CD4-positive, alpha-beta T cell treated with Interferon gamma for 1 hour (primary cell): ENCODE results near the gene INF2.
"Not testable (repeated sequence)": the region's sequence is repeated elsewhere in the genome, so short reads cannot be mapped to it uniquely, and the experiment has no call there.

ENCODE experiments used
- DNase-seq: peaks from one replicate; pipeline ENCODE4 v3.0.0-alpha.2; 2020

The INF2 gene

GRCh38 chr14:104739546-104740516 lies 50.4 kb downstream of the INF2 start:
- DNase-seq: no peak

GRCh38 chr14:104741108-104741802 lies 51.8 kb downstream of the INF2 start:
- no peak for DNase-seq

GRCh38 chr14:104741803-104742251 lies 52.4 kb downstream of the INF2 start:
- no peak for DNase-seq

- no peak for DNase-seq
Measured at GRCh38 chr14:104742586-104743455, 53.4 kb downstream of the INF2 start.

GRCh38 chr14:104743461-104744380 lies 54.3 kb downstream of the INF2 start:
- no peak for DNase-seq

GRCh38 chr14:104744484-104744883 lies 55.1 kb downstream of the INF2 start:
- DNase-seq: no peak

GRCh38 chr14:104745431-104745830 lies 56.0 kb downstream of the INF2 start:
- no peak for DNase-seq

GRCh38 chr14:104746071-104746545 lies 56.7 kb downstream of the INF2 start:
- no peak for DNase-seq

GRCh38 chr14:104746934-104747481 lies 57.6 kb downstream of the INF2 start:
- no peak for DNase-seq

- no peak for DNase-seq
Measured at GRCh38 chr14:104747876-104748275, 58.5 kb downstream of the INF2 start.

- DNase-seq: no peak
Measured at GRCh38 chr14:104749111-104749649, 59.8 kb downstream of the INF2 start.

- no peak for DNase-seq
Measured at GRCh38 chr14:104750056-104750752, 60.8 kb downstream of the INF2 start.

GRCh38 chr14:104750753-104751057 lies 61.3 kb downstream of the INF2 start:
- not testable (repeated sequence) for DNase-seq

- no peak for DNase-seq
Measured at GRCh38 chr14:104751539-104752422, 62.4 kb downstream of the INF2 start.

GRCh38 chr14:104752423-104752734 lies 63.0 kb downstream of the INF2 start:
- no peak for DNase-seq

- peak; percentile 99 for DNase-seq
Measured at GRCh38 chr14:104752735-104753527, 63.5 kb downstream of the INF2 start, which contains the start of gene SIVA1. TSS of gene SIVA1 (plus strand) at chr14:104753147. CDS start at chr14:104753202, 55 bp downstream.

- DNase-seq: no peak
Measured at GRCh38 chr14:104753528-104754212, 64.3 kb downstream of the INF2 start.
